ENCODE data around the gene CD40.

DNA sequence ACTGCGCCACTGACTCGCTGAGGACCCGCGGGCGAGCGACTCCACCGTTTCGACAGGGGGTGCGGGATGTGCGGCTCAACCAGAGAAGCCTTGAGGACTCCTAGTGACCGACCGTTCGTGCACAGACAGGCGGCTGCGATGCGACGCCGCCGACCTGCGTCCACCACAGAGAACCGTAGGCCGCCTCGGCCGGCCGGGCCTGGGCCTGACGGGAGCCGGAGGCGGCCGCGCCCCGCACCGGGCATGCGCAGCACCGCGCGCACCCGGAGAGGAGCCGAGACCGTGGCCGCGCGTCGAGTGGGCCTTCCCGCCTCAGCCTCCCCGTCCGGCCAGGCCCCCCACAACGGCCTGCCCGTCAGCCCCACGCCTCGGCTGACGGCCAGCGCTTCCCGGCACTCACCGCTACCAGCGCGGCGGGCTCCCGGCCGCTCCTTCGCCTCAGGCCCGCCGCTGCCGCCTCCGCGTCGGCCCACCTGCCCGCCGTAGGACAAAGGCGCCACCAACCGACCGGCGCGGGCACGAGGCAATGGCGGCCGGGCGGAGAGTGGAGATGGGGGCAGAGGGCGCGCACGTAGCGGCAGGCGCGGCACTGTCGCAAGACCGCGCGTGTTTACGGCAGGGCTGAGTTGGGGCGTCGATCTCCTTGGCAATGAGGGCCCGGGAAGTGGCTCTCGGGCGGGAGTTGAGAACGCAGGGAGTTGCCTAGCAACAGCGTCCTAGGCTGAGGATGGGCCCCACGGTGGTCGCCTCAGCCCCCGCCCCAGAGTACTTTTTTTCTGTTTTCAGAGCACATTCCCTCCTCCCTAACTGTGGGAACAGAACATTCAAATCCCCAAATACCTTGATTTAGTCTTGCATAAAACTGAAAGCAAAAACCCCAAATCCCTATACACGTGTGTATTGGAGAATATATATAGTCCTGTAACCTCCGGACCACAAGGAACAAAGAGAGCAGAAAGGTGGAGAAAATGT is 28.4 kb upstream of the CD40 start, which contains the start of gene NCOA5:
- TF ChIP-seq RFX5 (IDR thresholded peaks at IDR 0.05) (no peak), CEBPB (IDR thresholded peaks at IDR 0.05) (peak; percentile 22 to 39; a peak in 2 of 4 replicates), BHLHE40 (IDR thresholded peaks at IDR 0.05; ENCODE audit: low read depth, low read length) (no peak), HOXB5 (CRISPR knock-in tag; IDR thresholded peaks at IDR 0.05) (peak; percentile 83), TFCP2L1 (CRISPR knock-in tag; IDR thresholded peaks at IDR 0.05) (no peak)

Data from A549 (cell line).